Nucleus accumbens (tissue), 56 donors: ENCODE results near the gene PNMA8A.
A peak's percentile ranks its signal among the peaks of the same experiment; 100 is the strongest.

ENCODE experiments used
- DNase-seq, 56 donors: peaks; one replicate each; lab custom pipeline; 2025; lab: John Stamatoyannopoulos, UW

Gene PNMA8A

GRCh38 chr19:46471811-46472543, 614 bp upstream of the PNMA8A start:
- DNase-seq: peak in 2 of 56 donors; percentile 38 to 53

- no peak for DNase-seq
These were observed 987 bp downstream of the PNMA8A start for GRCh38 chr19:46470376-46470775.

- DNase-seq: no peak
These were observed 1.7 kb downstream of the PNMA8A start for GRCh38 chr19:46469541-46470185.

DNA sequence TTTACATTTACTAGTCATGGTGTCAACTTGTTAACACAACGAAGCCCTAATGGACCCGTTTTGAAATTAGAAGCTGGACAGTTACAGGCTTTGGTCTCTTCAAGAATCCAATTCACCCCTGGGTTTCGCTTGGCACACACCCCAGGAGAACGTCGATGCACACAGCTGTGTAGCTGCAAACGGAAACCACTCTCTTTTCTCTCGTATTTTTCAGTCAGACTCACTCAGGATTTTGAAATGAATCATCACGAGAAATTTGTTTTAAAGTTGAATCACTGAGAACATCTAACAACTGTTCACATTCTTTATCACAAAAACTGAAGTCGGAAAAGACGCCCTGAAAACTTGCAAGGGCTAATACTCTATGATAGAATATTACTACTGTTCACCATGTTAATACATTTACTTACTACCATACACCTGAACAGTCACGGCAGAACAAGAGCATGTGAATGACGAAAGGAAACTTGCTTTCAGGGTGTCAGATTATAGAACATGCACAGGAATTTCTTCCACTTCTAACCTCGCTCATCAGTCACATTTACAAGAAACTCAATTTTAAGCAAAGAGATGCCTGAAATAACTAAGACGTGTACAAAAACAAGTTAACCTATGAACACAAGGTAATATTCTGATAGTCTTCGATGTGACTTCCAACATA, 4.7 kb downstream of the PNMA8A start:
- peak in 1 of 56 donors; percentile 20 for DNase-seq

GRCh38 chr19:46463516-46463915, 7.8 kb downstream of the PNMA8A start:
- no peak for DNase-seq

DNA sequence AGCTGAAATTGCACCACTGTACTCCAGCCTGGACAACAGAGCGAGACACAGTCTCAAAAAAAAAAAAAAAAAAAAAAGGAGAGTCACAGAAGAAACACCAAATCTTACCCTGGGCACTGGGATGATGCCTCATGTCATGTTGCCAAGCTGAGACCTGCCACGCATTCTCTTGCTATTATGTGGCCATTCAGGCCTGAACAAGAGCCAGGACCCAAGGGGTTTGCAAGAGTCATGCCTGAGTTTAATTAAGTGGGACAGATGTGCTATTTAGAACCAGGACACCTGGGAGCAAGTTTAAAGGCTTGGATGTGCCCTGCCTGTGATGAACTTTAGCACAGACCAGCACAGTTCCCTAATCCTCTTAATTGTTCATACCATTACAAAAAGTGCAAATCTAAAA, 9.8 kb downstream of the PNMA8A start:
- no peak for DNase-seq

DNA sequence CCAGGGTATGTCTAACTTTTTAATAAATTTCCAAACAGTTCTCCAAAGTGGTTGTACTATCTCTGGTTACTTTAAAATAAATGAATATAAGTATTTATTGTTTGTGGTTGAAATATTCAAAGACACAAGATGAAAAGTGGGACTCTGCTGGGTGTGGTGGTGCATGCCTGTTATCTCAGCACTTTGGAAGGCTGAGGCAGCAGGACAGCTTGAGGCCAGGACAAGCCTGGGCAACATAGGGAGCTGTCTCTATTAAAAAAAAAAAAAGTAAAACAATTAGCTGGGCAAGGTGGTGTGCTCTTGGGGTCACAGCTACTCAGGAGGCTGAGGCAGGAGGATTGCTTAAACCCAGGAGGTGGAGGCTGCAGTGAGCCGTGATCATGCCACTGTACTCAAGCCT, 10.4 kb downstream of the PNMA8A start:
- DNase-seq: no peak

GRCh38 chr19:46460055-46460454, 11.3 kb downstream of the PNMA8A start:
- no peak for DNase-seq

DNA sequence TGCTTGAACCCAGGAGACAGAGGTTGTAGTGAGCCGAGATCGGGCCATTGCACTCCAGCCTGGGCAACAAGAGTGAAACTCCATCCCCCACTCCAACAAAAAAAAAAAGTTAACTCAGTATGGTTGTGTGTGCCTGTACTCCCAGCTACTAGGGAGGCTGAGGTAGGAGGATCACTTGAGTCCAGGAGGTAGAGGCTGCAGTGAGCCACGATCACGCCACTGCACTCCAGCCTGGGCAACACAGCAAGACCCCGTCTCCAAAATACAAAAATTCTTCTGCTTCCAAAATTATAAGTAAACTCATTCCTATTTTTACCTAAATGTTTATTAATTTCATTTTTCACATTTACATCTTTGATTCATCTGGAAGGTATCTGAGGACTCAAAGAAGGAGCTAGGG, 14.4 kb downstream of the PNMA8A start:
- DNase-seq: no peak

DNA sequence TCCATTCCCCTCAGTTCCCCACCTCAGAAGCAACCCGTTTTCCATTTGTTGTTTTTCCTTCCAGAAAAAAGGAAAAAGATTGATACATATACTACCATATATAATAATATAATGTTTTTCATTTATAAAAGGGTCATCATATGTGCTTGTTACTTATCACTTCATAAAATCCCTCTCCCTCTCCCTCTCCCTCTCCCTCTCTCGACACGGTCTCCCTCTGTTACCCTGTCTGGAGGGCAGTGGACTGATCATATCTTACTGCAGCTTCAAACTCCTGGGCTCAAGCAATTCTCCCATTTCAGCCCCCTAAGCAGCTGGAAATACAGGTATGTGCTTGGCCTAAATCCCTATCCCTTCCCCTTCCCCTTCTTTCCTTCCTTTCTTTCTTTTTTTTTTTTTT, 17.1 kb downstream of the PNMA8A start:
- no peak for DNase-seq

DNA sequence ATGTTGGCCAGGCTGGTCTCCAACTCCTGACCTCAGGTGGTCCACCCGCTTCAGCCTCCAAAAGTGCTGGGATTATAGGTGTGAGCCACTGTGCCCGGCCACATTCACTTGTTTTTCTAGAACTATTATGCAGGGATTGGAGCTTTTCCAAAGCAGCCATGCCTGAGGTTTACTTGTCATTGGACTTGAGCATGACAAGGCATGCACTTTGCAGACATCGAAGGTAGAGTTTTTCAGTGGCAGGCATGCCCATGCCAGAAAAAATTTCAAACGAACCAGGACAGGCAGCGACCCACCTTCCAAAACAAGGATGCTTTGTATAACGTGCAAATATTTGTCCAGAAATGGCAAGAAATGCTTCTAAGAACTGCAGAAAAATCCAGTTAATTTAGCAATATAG, 17.7 kb downstream of the PNMA8A start:
- DNase-seq: no peak

DNA sequence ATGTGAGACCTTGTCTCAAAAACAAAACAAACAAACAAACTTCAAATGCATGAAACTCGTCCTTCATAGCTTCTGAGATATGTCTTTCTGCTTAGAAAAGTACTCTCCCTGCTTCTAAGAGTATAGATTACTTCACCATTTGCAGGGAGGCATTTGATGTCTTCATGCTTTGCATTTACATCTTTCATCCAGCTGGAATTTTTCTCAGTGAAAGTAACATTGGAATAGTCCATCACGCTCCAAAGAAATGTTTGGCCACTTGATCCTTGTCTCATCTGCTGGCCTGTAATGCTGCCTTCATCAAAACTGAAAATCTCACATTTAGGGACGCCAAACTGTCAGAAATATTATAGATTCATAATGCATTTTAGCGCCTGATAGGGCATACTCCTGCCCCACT, 19.2 kb downstream of the PNMA8A start:
- DNase-seq: no peak

- peak in 9 of 56 donors; percentile 6 to 58 (median 14) for DNase-seq
These were observed 20.0 kb downstream of the PNMA8A start for GRCh38 chr19:46451352-46451751.

DNA sequence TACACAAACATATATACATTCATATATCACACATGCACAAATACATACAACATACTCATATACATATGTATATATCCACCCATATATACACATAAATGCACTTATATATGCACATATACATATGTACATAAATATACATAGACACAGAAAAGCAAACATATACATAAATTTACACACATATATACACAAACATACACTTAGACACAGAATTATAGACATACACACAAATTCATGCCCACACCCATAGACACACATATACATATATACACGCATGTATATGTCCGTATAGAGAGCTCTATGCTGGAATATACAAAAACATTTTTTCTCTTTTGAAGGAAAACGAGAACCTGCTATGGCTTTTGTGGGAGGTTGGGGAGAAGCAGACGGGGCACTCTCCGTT, 20.6 kb downstream of the PNMA8A start:
- DNase-seq: no peak

GRCh38 chr19:46449228-46449627, 22.1 kb downstream of the PNMA8A start:
- no peak for DNase-seq

- DNase-seq: no peak
These were observed 22.8 kb downstream of the PNMA8A start for GRCh38 chr19:46448601-46449000.

DNA sequence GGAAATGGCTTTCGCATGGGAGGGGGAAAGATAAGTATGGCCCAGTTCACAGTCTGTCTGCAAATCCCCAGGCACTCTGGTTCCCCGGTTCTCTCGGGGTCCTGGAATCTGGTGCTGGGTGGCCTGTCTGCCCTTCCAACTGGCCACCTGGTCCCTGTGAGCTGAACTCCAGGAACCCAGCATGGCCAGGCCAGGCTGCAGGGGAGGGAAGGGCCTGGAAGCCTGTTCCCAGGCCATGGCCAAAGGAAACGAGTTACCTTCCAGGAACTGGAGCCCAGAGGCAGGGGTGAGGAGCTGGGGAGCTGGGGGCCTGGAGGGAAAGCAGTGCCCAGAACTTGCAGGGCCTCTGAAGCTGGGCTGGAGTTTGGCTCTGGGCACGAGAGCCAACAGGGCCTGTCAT, 23.5 kb downstream of the PNMA8A start:
- DNase-seq: no peak

DNA sequence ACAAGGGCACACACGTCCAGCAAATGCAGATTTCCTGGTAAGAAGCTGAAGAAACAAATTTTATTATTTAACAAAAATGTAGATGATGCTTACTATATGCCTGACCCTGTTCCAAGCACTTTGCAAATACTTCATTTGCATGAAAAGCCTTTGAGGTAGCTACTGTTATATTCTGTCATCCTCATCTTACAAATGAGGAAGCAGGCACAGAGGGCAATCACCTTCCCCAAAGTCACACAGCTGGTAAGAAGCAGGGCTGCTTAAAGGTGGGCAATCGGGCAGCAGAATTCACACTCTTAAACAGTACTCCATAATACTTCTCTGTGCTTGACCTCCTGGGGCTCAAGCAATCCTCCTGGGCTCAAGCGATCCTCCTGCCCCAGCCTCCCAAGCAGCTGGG, 24.4 kb downstream of the PNMA8A start:
- no peak for DNase-seq

- DNase-seq: no peak
These were observed 25.3 kb downstream of the PNMA8A start for GRCh38 chr19:46446021-46446420.

- no peak for DNase-seq
These were observed 28.4 kb downstream of the PNMA8A start for GRCh38 chr19:46442808-46443450.

DNA sequence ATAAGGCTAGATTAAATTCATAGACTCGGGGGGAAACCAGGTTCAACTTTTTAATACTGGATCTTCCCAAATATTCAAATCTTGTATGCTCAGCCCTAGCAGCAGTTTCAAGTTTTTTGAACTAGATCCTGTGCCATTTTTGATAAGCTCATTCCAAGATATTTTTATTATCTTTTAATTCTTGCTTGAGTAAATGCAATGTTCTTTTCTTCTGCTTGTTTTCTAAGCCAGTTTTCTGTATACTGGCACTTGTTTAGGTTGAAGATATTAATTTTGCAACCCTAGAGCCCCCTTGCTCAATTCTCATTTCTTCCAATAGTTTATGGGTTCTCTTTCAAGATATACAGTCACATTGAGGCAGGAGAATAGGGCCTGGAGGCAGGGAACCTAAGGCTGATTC, 29.5 kb downstream of the PNMA8A start:
- DNase-seq: no peak
